ENCODE data around the gene SLC28A2.
"Not testable (repeated sequence)": the region's sequence is repeated elsewhere in the genome, so short reads cannot be mapped to it uniquely, and the experiment has no call there.

Gene SLC28A2, protein sequence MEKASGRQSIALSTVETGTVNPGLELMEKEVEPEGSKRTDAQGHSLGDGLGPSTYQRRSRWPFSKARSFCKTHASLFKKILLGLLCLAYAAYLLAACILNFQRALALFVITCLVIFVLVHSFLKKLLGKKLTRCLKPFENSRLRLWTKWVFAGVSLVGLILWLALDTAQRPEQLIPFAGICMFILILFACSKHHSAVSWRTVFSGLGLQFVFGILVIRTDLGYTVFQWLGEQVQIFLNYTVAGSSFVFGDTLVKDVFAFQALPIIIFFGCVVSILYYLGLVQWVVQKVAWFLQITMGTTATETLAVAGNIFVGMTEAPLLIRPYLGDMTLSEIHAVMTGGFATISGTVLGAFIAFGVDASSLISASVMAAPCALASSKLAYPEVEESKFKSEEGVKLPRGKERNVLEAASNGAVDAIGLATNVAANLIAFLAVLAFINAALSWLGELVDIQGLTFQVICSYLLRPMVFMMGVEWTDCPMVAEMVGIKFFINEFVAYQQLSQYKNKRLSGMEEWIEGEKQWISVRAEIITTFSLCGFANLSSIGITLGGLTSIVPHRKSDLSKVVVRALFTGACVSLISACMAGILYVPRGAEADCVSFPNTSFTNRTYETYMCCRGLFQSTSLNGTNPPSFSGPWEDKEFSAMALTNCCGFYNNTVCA

DNA sequence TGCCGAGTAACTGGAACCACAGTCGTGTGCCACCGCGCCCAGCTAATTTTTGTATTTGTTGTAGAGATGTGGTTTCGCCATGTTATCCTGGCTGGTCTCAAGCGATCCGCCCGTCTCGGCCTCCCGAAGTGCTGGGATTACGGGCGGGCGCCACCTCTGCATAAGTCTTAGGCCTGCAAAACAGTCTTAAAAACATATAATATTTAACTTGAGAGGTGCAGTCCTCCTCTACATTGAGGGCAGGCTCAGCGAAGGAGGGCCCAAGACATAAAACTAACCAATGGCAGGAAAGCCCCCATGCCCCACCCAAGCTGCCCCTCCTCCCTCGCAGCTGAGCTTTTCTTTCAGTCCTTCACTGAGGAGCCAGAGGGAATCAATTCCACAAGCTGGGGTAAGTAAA is at the start of gene SLC28A2:
SLC28A2 (plus strand) TSS at position 347 of the 400 bp plus-strand sequence. CDS start 982 bp downstream, outside the sequence.
- no peak for DNase-seq

DNA sequence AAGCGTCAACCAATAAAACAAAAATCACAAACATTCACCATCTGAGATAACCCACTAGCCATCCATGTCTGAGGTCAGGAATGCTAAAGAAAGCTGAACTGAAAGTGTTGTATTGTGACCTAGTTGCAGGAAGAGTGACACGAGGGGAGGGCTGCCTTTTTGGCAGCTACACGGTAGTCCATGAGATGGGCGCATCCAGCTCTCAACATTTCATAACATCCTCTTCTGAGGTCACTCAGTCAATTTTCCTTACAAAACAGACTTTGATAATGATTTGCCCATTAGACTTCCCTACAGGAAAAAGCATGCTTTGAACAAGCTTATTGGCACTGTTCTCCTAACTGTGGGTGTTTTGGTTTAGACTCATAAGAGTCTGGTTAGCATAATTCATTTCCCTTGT is 48.9 kb upstream of the SLC28A2 start:
- no peak for DNase-seq

DNA sequence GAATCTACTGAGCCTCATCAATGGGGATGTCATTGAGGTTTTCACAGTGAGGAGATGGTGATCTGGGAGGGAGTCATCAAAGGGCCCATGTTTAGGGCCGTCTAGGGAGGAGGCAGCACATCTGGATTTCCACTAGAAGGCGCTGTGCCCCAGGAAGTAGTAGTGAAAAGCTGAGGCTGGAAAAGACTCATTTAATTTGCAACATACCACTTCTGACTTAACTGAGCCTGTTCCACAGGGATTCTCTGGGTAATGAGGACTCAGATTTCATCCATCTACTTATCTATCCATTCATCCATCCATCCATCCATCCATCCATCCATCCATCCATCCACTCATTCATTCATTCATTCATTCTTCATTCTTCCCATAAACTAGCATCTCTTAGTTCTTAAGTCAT is 46.8 kb upstream of the SLC28A2 start:
- no peak for DNase-seq

DNA sequence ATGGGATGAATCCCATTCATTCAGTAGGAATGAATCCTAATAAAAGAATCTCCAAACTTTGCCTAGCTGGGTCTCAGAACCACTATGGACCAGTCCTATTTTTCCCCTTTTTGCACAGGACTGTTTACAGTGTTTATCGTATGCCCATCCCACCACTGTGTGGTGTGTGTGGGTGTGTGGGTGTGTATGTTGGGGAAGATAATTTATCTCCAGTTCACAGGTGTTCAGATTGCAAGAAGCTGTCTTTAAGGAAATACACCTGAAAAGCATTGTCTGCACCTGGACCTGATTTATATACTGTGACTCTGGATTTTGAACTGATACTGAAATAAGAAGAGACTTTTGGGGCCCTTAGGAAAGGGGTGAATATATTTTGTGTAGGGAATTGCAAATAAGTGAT is 39.5 kb upstream of the SLC28A2 start:
- no peak for DNase-seq

DNA sequence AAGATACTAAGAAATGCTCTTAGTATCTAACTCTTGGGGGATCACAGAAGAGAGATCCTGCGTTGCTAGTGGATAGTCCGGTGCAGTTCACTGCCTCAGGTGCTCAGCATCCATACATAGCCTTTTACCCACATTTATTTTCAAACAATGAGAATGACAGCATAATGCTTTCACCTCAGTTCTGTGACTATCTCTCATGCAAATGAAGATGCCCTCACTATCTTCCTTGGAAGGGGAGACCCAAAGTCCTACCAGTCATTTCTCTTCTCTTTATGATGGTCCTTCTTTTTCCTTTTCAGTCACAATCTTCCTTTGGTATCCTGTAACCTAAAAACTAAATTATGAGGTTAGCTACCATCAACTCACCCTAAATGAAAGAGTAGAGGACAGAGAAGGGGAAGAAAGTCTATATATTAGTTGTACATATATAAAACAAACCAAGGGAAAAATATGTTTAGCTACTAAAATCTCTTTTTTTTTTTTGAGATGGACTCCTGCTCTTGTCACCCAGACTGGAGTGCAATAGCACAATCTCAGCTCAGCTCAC is 30.9 kb upstream of the SLC28A2 start:
- no peak for DNase-seq

DNA sequence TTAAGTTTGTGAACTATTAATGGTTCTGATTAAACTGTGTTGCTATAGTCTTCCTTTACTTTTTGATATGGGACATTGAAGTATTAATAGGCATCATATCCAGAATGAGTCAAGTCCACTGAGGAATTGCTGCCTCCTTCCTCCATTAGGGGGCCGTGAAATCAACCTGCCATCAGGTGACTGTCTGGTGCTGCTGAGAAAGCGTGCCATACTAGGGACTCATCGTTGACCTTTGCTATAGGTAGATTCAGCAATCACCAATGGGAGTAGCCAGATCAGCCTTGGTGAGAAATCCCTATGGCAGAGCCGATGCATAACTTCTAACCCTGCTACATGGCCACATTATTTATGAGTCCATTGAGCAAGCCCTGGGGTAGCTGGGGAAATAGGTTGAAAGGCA is 30.1 kb upstream of the SLC28A2 start:
- no peak for DNase-seq

DNA sequence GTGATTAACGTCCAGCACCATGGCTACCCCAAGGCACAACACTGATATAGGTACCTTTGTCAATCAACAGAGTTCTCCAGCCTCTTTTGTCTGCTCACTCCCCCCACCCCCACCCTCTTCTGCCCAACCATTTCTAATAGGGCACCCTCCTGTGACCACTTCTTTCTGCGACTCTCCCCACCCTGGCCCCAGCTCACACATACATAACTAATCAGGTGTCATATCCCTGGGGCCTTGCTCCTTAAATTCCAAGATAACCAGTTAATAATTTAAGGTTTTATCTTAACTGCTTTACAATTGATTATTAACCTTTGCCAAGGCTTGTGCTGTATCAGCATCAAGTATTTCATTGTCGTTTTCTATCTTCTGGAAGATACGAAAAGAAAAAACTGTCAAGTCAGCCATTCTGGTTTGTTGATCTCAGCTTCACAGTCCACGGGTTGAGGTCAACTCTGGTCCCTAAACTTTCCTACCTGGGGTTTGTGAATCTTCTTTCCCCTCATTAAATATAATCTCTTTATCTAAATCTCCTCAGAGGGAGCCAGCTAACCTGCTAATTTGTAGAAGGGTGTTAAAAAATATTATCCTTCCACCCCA is 27.3 kb upstream of the SLC28A2 start:
- DNase-seq: no peak

DNA sequence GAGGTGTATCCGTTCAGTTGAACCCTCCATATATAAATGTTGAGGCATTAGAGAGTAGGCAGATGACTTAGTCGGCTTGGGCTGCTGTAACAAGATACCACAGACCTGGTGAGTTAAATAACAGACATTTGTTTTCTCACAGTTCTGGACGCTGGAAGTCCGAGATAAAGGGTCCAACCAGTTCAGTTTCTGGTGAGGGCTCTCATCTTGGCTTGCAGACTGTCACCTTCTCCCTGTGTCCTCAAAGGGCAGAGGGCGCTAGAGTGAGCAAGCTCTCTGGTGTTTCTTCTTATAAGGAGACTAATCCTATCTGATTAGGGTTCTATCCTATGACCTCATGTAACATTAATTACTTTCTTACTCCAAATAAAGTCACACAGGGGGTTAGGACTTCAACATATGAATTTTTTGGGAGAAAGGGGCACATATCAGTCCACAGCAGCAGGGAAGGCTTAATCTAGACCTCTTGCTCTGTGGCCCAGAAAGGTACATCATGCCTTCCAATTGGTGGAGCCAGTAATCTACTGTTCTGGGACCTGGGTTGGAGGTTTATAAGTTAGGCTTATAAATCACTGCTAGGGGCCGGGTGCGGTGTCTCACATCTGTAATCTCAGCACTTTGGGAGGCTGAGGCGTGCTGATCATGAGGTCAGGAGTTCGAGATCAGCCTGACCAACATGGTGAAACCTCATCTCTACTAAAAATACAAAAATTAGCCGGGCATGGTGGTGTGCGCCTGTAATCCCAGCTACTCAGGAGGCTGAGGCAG is 26.3 kb upstream of the SLC28A2 start:
- no peak for DNase-seq

DNA sequence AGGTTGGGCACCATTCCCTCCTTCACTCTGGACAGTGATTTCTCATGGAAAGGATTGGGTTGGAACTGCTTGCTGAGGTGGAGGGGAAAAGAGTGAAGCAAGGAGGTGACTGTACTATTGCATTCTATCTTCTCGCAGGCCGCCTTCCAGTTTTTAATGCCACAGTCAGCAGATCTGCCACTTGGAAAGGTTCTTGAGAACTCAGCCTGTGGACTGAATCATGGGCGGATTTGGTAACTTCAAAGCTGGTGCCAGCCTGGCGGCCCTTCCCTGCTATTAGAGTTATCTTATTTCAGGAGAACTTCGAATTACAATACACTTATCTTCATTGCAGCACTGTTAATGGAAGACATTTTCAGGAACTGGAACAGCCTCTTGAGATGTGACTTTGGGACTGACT is 23.1 kb upstream of the SLC28A2 start:
- no peak for DNase-seq

DNA sequence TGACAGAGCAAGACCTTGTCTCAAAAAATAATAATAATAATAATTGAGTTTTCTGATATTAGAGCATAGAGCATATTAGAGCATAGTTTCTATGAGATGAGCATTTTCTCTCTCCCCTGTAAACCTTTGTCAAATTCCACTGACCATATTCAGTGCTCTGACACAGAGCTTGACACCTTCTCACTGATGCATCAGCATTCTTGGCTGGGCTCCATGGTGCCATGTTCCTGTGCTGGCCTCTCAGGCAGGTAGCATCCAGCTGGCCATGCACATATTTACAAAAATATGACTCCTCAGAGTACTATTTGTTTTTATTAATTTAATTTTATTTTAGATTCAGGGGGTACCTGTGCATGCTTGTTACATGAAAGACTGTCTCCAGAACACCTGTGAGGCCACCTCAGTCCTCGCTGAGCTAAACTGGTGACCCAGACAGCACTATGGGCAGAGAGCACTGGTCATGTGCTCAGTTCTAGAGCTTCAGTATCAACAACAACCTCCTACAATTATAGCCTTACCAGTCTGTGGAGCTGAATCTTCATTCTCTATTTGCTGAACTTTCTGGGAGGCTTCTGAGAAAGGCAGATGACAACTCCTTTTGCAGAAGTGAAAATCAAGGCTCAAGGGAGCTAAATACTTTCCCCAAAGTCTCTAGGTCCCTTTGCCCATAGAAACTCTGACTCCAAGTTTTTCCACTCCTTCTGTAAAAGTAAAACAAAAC is 21.6 kb upstream of the SLC28A2 start:
- no peak for DNase-seq

DNA sequence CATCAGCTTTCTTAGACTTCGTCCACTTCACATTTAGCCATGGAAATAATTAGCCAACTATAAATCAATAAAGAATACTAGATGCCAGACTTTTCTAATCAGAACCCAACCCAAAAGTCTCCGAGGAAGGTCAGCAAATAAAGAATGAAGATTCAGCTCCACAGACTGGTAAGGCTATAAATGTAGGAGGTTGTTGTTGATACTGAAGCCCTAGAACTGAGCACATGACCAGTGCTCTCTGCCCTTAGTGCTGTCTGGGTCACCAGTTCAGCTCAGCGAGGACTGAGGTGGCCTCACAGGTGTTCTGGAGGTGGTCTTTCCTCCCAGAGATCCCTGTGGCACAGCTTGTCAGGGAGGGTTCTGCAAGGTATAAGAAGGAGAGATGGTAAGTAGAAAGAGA is 20.9 kb upstream of the SLC28A2 start:
- no peak for DNase-seq

DNA sequence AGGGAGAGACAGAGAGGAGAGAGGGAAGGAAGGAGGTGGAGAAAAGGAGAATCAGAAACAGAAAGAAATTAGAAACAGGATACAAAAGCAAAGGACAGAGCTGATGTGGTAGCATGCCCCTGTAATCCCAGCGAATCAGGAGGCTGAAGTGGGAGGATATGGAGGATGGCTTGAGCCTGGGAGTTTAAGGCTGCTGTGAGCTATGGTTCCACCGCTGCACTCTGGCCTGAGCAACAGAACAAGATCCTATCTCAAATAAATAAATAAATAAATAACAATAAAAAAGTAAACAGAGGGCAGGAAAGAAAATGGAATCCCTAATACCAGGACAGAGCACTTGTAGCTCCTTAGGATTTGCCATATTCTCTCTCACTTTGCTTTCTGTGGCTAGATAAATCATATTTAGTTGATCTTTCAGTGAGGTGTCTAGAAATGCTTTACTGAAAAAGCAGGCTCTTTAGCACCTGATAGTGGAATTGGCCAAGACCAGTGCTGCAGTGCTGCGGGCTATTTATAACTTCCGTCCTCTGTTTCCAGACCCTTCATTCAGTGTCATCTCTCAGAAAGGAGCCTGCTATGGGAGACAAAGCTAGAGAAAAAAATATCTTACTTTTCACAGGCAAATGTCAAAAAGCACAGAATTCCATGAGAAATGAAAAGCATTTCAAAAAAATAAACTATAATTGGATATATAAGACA is 20.0 kb upstream of the SLC28A2 start:
- DNase-seq: no peak

DNA sequence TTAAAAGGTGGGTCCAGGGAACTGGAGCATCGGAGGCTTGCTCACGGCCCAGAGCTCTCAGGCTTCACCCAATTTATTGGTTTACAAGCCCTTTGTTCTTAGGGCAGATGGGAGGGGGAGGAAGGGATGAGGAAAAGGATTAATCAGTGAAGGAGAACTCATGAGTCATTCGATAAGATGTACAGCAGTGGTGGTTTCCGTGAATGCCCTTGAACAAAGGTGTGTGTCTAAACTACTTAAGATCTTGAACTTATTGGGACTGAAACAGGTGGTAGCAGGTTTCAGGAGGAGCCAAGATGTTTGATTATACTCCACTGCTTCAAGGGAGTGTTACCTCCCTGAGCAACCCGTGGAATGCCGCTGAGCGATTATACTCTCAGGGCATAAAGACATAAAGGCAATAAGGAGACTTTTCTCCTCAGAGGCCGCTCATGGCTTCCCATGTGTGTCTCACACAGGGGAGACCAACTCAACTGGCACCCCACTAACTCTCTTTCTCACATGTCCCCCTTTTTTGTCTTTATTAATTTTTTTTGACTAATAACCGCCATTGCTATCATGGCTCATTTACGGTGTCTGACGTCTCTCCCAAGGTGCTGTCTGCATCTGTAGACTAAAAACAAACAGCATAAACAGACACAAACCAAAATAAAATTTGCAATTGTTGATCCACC is 17.3 kb upstream of the SLC28A2 start:
- DNase-seq: no peak

DNA sequence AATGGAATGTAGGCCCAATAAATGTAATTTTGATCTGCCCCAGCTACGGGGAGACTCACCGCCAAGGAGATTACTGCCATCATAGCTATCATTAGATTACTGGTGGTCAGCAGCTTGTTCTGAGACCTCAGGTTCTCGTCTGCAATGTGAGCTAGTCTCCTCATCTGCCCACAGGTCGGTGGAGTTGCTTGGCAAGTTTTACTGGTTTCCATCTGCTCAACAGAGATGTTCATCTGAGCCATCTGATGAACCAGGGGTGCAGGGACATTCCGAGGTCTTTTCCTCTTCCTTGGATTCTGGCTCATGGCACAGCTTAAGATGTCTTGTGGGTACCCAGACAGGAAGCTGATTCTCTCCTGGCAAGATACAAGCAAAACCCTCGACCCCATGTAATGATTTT is 15.2 kb upstream of the SLC28A2 start:
- peak; percentile 18 for DNase-seq

DNA sequence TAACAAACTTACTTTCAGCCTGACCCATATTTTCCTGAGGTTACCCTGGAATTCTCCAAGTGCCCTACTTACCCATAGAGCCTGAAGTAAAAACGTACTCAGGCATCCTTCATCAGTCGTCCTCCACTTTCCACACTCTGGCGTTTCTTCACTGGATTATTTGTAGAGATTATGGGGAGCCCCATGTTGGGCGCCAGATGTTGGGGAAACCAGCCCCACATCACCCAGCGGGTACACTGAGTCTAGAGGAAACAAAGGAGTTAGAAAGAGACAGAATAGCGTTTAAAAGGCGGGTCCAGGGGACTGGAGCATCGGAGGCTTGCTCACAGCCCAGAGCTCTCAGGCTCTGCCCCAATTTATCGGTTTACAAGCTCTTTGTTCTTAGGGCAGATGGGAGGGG is 9.7 kb upstream of the SLC28A2 start:
- no peak for DNase-seq

DNA sequence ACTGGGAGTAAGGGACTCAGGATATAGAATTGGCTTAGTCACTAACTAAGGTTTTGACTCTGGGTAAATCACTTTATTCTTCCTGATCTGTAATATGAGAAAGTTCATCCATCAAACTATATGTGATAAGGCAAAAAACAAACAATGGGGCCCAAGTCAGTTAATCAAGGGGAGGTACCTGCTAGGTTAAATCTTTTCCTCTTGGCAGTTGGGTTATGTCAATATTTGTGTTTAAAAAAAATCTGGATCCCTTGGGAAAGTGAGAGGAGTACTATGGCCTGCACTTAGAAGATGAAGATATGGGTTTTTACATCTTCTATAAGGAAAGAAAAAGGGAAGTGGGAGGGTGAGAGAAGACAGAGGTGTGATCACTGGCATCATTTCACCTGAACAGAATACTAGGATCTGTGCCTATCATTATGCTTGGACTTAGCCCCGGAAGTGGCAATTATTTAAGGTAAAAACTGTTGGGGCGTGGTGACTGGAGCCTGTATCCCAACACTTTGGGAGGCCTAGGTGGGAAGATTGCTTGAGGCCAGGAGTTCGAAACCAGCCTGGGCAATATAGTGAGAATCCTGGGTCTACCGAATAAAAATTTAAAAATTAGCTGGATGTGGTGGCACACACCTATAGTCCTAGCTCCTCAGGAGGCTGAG is 2.8 kb upstream of the SLC28A2 start:
- no peak for DNase-seq

DNA sequence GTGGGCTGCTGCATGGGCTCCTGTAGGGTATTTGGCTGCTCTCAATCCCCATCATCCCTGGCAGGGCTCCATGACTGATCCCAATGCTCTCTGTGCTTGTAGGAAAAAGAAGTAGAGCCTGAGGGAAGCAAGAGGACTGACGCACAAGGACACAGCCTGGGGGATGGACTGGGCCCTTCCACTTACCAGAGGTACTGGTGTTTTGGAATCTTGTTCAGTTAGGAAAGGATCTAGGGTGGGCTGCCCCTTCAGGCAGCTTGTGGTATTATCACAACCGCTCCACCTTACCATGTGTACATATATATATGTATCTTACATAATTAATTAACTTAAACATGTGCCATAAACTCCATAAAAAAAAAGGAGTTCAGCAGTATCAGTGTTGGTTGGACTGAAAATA is 1.3 kb downstream of the SLC28A2 start:
- no peak for DNase-seq

DNA sequence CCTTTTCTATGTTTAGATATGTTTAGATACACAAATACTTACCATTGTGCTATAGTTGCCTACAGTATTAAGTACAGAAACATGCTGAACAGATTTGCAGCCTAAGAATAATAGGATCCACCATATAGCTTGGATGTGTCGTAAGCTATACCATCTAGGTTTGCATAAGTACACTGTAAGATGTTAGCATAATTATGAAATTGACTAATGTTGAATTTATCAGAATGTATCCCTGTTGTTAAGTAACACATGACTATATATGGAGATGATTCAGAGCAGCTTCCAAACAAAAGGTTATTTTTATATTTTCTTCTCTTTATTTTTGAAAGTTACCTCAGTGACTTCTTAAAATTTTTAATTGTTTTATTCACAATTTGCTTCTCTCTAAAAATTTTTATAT is 2.4 kb downstream of the SLC28A2 start:
- no peak for DNase-seq

DNA sequence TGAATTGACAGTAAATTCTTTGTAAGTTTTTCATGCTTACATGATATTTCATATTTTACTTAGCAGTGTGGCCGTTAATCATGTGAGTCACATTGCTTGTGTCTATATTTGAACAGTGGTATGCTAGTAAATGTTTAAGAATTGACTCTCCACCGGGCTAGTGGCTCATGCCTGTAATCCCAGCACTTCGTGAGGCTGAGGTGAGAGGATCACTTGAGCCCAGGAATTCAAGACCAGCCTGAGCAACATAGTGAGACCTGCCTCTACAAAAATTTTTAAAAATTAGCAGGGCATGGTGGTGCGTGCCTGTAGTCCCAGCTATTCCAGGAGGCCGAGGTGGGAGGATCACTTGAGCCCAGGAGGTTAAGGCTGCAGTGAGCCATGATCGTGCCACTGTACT is 2.8 kb downstream of the SLC28A2 start:
- DNase-seq: not testable (repeated sequence)

DNA sequence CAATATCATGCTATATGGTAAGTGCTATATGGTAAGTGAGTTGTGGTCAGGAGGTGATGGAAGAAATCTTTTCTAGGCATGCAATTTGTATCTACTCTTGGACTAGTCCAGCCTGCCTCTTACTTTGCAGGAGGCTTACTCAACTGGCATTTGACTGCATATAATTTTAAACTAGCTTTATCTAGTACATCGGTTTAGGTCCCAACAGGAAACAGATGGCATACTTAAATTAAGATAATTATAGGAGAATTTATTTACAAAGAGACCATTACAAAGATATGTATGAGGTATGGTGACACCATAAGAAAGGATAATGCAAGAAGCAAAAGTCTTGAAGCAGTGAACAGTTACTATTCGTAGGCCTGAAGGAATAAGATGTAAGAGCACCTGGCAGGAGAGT is 7.8 kb downstream of the SLC28A2 start:
- no peak for DNase-seq

All from NCI-H510A (cell line).